ENCODE results near the gene STK26.
"Not testable (repeated sequence)": the region's sequence is repeated elsewhere in the genome, so short reads cannot be mapped to it uniquely, and the experiment has no call there.

Gene STK26

GRCh38 chrX:132037479-132037993, 14.4 kb downstream of the STK26 start:
- DNase-seq: no peak

GRCh38 chrX:132040066-132040465, 17.0 kb downstream of the STK26 start:
- no peak for DNase-seq

GRCh38 chrX:132041015-132041414, 17.9 kb downstream of the STK26 start:
- no peak for DNase-seq

- no peak for DNase-seq
Measured at GRCh38 chrX:132043977-132044376, 20.9 kb downstream of the STK26 start.

GRCh38 chrX:132044953-132045352, 21.9 kb downstream of the STK26 start:
- no peak for DNase-seq

GRCh38 chrX:132045456-132045855, 22.4 kb downstream of the STK26 start:
- DNase-seq: no peak

GRCh38 chrX:132046533-132046932, 23.4 kb downstream of the STK26 start:
- DNase-seq: no peak

- DNase-seq: not testable (repeated sequence)
Measured at GRCh38 chrX:132051778-132052177, 28.7 kb downstream of the STK26 start.

- DNase-seq: no peak
Measured at GRCh38 chrX:132058050-132058449, 34.9 kb downstream of the STK26 start.

GRCh38 chrX:132058975-132059374, 35.9 kb downstream of the STK26 start:
- DNase-seq: no peak

GRCh38 chrX:132059973-132060540, 37.0 kb downstream of the STK26 start:
- no peak for DNase-seq

GRCh38 chrX:132063334-132063733, 40.2 kb downstream of the STK26 start:
- DNase-seq: no peak

- DNase-seq: no peak
Measured at GRCh38 chrX:132063862-132064261, 40.8 kb downstream of the STK26 start.

- DNase-seq: no peak
Measured at GRCh38 chrX:132068405-132068804, 45.3 kb downstream of the STK26 start.

GRCh38 chrX:132071254-132071653, 48.2 kb downstream of the STK26 start:
- DNase-seq: no peak

GRCh38 chrX:132077414-132077813, 54.3 kb downstream of the STK26 start:
- no peak for DNase-seq

- DNase-seq: no peak
Measured at GRCh38 chrX:132077912-132078311, 54.8 kb downstream of the STK26 start.

GRCh38 chrX:132085786-132086185, 62.7 kb downstream of the STK26 start:
- DNase-seq: no peak

- DNase-seq: no peak
Measured at GRCh38 chrX:132086672-132087071, 63.6 kb downstream of the STK26 start.

- no peak for DNase-seq
Measured at GRCh38 chrX:132088864-132089263, 65.8 kb downstream of the STK26 start.

- no peak for DNase-seq
Measured at GRCh38 chrX:132090403-132091159, 67.5 kb downstream of the STK26 start.

- DNase-seq: no peak
Measured at GRCh38 chrX:132092439-132093065, 69.5 kb downstream of the STK26 start.

GRCh38 chrX:132093239-132093860, 70.2 kb downstream of the STK26 start:
- DNase-seq: no peak

- DNase-seq: no peak
Measured at GRCh38 chrX:132094164-132094563, 71.1 kb downstream of the STK26 start.
